Measurements from ENCODE around the gene CTBP2.

The CTBP2 gene

DNA sequence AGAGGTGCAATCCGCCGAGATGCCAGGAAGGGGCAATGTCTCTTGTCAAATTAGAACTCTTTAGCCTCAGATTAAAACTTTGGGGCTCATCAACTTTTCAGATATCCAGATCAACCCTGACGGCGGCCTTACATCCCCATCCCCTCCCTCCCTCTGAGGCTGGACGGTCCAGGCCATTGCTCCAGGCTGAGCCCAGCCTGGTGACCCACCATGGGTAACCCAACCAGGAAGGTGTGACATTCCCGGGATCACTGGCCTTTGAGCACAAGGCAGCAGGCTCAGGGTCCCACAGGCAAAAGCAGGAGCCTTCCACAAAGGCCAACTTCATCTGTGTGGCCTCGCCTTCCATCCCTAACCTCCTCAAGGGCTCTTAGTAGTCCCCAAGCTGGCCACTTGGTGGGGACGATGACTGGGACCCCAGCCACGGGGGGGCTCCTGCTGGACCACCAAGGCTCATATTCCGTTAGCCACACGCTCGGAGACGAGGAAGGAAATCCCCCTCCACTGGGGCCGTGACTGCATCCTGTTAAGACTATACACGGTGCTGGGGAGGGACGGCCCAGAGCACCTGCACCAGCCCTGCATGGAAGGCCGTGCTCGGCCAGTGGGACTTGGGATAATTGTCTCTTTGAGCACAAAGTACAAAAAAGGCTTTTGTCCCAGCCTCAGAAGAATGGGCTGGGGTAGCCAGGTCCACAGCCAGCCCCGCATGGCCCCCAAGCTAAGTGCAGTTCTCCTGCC lies 155.6 kb downstream of the CTBP2 start:
- DNase-seq, result no peak

GRCh38 chr10:125003901-125004467 lies 156.4 kb downstream of the CTBP2 start:
- DNase-seq, result no peak

- DNase-seq, result no peak
Observed at GRCh38 chr10:125003146-125003900, 157.0 kb downstream of the CTBP2 start.

GRCh38 chr10:125002423-125003145 lies 157.8 kb downstream of the CTBP2 start:
- DNase-seq, result no peak

GRCh38 chr10:125002047-125002422 lies 158.3 kb downstream of the CTBP2 start:
- no peak for DNase-seq

DNA sequence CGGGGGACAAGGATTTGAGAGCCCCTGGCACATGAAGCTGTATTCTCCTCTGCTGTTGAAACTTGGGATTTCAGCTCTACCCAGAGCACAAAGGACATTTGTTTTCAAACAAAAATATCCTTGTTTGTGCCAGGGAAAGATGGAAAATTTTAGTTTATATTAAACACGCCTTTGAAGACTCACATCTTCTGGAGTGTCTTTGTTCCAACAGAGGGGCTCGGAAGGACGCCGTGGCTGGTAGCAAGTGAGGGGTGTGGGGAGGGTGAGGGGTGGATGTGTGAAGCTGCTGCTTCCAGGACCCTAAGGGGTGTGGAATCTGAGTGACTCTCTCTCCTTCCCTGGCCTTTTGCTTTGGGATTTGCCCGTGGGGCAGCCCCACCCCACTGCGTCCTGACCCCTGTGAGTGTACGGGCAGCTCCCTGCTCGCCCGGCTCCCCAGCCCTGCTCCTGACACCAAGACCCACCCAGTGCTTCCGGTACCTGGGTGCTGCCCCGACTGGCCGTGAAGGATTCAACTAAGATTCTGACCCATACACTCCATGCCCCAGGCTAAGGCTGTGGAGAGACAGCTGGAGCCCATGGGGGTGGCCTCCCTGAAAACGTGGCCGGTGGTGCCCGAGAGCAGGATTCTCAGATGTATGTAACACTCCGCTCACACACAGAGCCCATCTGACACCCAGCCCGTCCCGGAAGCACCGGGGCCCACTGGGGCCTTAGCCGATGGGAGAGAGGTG lies 158.9 kb downstream of the CTBP2 start:
- no peak for DNase-seq

DNA sequence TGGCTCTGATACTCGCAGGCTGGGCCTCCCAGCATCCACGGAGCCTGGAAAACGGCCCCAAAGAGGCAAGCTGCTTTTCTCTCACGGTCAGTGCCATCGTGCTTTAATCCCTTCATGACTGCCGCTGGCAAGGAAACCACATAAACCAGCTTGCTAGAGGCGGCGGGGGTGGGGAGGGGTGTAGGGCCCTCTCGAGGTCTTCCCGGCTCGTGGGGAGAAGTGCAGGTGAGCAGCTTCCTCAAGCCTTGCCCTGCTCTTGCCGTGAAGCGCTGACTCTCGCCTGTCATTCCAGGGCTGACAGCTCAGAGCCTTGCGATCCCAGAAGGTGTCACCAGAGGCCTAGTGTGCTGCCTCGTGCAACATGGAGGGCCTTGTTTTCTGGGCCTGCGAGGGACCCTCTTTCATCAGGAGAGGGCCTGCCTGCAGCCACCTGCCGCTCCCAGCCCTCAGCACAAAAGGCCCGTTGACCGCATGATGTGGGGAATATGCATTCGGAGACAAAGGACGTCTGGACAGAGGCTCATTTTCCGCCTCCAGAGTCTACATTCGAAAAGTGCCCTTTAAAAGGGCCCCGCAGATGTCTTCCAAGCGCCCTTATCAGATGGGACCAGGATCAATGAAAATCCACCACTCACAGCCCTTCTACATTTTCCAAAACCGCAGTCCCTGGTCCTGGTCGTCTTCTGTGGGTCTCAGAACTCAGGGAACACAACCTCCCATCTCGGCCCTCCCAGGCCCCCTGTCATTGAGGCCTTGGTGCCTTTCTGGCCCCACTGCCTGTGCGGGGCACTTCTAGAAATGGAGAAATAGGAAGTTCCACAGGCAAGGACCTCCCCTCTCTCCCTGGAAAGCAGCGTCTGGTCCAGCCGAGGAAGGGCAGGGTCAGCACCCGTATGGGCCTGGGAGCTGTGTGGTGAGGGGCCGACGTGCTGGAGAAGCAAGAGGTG lies 159.7 kb downstream of the CTBP2 start:
- DNase-seq, result no peak

- no peak for DNase-seq
Observed at GRCh38 chr10:124999433-125000365, 160.7 kb downstream of the CTBP2 start.

DNA sequence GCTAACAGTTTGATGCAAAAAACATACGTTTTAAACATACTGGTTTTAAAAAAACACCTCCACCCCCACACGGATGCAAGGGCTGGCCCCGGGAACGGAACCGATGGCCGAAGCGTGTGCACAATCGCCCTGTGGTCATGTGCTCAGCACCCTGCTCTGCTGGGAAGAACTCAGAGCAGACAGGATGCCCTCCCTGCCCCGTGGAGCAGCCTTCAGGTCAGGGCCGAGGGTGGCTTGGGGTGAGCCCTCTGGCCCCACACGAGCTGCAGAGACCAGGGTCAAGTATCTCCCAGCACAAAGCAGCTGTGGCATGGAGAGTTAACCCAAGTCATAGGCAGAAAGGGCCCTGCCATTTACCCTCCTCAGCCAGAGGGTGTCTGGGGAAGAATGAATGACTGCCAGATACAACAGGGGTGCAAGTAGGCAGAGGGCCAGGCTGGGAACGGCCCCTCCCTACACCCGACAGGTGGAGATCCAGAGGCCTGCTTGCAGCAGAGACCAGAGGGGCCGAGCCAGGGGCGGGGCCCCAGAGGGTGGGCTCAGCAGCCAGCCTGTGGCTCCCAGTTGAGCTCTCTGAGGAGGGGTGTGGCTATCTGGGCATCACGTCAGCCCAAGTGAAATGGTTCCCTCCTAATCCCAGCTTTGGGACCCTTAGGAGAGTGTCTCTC lies 161.6 kb downstream of the CTBP2 start:
- DNase-seq, result no peak

- no peak for DNase-seq
Observed at GRCh38 chr10:124997771-124998623, 162.4 kb downstream of the CTBP2 start.

DNA sequence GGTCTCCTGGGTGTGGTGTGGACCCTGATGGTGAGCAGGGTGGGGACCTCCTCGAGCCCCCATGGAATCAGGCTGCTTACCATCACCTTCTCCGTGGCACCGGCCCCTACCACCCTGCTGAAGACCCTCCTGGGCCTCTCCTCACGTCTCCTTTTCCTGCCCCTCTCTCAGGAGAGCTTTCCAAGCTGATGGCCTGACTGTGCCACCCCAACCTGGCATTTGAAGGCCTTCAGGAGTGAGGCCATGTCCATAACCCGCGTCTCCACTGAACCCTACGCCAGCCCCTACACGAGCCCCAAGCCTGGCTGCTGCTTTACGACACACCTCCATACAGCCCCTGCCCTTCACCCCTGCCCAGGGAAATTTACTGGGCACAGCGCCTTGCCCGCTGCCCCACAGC lies 163.1 kb downstream of the CTBP2 start:
- DNase-seq, result no peak

DNA sequence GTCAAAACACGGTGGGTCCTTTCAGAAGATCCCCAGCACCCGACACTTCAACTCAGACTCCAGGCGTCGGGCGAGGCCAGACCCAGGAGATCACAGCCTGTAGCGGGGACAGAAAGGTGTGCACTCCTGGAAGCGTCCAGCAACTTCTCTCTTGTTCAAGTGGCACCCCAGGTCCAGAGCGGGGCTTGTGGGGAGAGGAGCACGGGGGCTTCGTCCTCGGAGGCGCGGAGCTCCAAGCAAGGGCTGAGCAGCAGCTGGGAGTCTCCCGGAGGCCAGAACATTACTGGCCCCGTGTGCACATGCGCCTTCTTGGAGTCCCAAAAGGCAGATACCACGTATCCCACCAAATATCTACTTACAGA lies 163.5 kb downstream of the CTBP2 start:
- DNase-seq, result no peak

- DNase-seq, result no peak
Observed at GRCh38 chr10:124996127-124996853, 164.1 kb downstream of the CTBP2 start.

DNA sequence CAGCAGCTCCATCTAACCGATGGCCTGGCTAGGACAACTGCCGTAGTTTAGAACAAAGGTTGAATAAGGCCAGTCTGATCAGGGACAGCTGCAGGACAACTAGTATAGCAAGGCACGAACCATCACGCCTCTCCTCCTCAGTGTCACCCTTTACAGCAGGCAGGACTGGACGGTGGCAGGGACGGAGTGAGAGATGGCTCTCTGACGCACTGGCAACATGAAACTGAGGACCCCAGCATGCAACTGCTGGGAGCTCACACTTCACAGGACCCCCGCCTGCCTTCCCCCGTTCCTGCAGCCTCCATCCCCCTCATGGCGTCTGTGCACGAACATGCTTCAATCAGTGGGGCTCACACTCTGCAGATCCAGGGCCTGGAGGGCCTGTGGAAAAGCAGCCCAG lies 164.8 kb downstream of the CTBP2 start:
- no peak for DNase-seq

- DNase-seq, result no peak
Observed at GRCh38 chr10:124994573-124995473, 165.5 kb downstream of the CTBP2 start.

DNA sequence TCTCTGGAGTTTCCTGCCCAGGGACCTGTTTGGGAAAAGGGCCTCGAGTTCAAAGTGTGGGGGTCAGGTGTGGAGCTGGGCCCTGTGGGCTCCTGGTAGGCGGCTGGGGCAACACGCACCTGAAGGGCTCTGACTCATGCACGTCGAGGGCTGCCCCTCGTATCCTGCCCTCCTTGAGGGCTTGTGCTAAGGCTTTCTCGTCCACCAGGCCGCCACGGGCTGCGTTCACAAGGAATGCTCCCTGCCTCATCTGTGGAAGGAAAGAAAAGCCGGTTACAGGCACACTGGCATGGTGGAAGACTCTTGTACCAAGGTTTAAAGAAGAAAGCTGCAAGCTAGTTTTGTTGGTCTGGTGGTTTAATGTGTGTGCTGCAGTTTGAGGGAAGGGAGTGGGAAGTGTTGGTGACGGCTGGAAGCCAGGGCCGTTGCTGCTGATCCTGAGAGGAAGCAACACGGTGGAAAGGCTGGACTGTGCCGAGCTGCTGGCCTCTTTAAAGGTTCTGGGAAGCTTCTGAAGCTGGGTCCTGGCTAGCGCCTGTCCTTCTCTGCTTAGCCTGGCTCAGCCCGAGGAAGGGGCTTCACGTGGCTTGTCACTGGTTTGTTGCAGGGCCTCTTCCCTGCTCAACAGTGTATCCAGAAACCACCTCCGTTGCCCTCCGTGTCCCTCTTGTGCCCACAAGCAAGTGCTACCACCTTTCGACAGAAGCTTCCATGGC lies 166.5 kb downstream of the CTBP2 start:
- no peak for DNase-seq

- DNase-seq, result no peak
Observed at GRCh38 chr10:124993345-124993708, 167.0 kb downstream of the CTBP2 start.
